K562 (cell line): Measurements from ENCODE around the gene TDRD10. TPM values are rescaled to one million over a fixed set of nuclear protein-coding genes. Genes with fewer than 3 reads are reported as not detected.

Source experiments
- CBFA2T2 ChIP-seq: fragments of 450-650 bp; conservative IDR thresholded peaks from 2 replicates; pipeline ENCODE4 v1.6.1; 2017; ENCODE audit warnings: mild to moderate bottlenecking
- DEAF1 ChIP-seq: fragments of 450-650 bp; formaldehyde crosslinking; IDR thresholded peaks from 2 replicates; pipeline ENCODE4 v1.4.0; 2020; ENCODE audit warnings: mild to moderate bottlenecking, moderate library complexity
- ESRRA ChIP-seq: fragments of 450-650 bp; IDR thresholded peaks from 2 replicates; pipeline ENCODE4 v1.6.1; 2014; ENCODE audit warnings: low read depth, mild to moderate bottlenecking, moderate library complexity, borderline replicate concordance
- FUS ChIP-seq: fragments of 200-400 bp; formaldehyde crosslinking; optimal IDR thresholded peaks from 2 replicates; pipeline ENCODE3; 2017; ENCODE audit warnings: low read depth, low read length
- GATAD2A ChIP-seq: fragments of 450-650 bp; IDR thresholded peaks from 2 replicates; pipeline ENCODE4 v1.6.1; 2017
- L3MBTL2 ChIP-seq: fragments of 450-650 bp; IDR thresholded peaks from 2 replicates; pipeline ENCODE4 v1.6.1; 2016; ENCODE audit warnings: mild to moderate bottlenecking, moderate library complexity
- MEF2A ChIP-seq: IDR thresholded peaks from 2 replicates; pipeline ENCODE4 v1.6.1; 2011; ENCODE audit warnings: low read depth, mild to moderate bottlenecking, low read length, moderate library complexity; ENCODE audit not compliant: control insufficient read depth
- NCOA4 ChIP-seq: fragments of 450-650 bp; IDR thresholded peaks from 2 replicates; pipeline ENCODE4 v1.6.1; 2018; ENCODE audit warnings: mild to moderate bottlenecking; ENCODE audit not compliant: partially characterized antibody
- PHB2 ChIP-seq: fragments of 450-650 bp; IDR thresholded peaks from 2 replicates; pipeline ENCODE4 v1.6.1; 2017; ENCODE audit warnings: low read depth
- PRMT5 ChIP-seq: sonication (generic); formaldehyde crosslinking; IDR thresholded peaks from 2 replicates; pipeline ENCODE4 v1.5.0; 2020; ENCODE audit warnings: missing genetic modification reagents
- PTTG1 ChIP-seq: fragments of 450-650 bp; IDR thresholded peaks from 2 replicates; pipeline ENCODE4 v1.6.1; 2016; ENCODE audit warnings: low read depth, mild to moderate bottlenecking, missing genetic modification characterization, missing compliant biosample characterization
- RAD21 ChIP-seq, 2 experiments: fragments of 250-450 bp in 1 of 2; fragments of 450-650 bp in 1 of 2; sonication (Bioruptor Pico) in 1 of 2; formaldehyde crosslinking in 1 of 2; IDR thresholded peaks in 1 of 2; conservative IDR thresholded peaks in 1 of 2; 2 replicates each; pipeline versions ENCODE4 v1.4.0 to v1.8.0; 2020 to 2022; ENCODE audit warnings: mild to moderate bottlenecking in 2 of 2, moderate library complexity in 1 of 2
- REST ChIP-seq, 2 experiments: fragments of 450-650 bp; formaldehyde crosslinking in 1 of 2; IDR thresholded peaks; 2 replicates each; pipeline versions ENCODE4 v1.4.0 to v1.6.1; 2014 to 2020; ENCODE audit warnings: mild to moderate bottlenecking in 2 of 2, borderline replicate concordance in 1 of 2, low read depth in 1 of 2
- RNF2 ChIP-seq: sonication (generic); IDR thresholded peaks from 2 replicates; pipeline ENCODE4 v1.6.1; 2016
- STAG1 ChIP-seq: sonication (generic); formaldehyde crosslinking; IDR thresholded peaks from 2 replicates; pipeline ENCODE4 v1.5.0; 2020; ENCODE audit warnings: missing genetic modification reagents, borderline replicate concordance
- THRAP3 ChIP-seq: fragments of 450-650 bp; IDR thresholded peaks from 2 replicates; pipeline ENCODE4 v1.6.1; 2016; ENCODE audit warnings: mild to moderate bottlenecking, inconsistent platforms, borderline replicate concordance
- TOE1 ChIP-seq, 2 experiments: fragments of 450-650 bp in 1 of 2; sonication (generic) in 1 of 2; formaldehyde crosslinking in 1 of 2; IDR thresholded peaks; 2 replicates each; pipeline versions ENCODE4 v1.7.1 to v1.8.0; 2016 to 2022; ENCODE audit warnings: borderline replicate concordance in 2 of 2, mild to moderate bottlenecking in 2 of 2, antibody characterized with exemption in 1 of 2, inconsistent platforms in 1 of 2, low read depth in 1 of 2, missing genetic modification reagents in 1 of 2, moderate library complexity in 1 of 2
- ZNF551 ChIP-seq: fragments of 250-450 bp; sonication (Bioruptor Pico); IDR thresholded peaks from 2 replicates; pipeline ENCODE4 v1.5.0; 2021; ENCODE audit warnings: mild to moderate bottlenecking, moderate library complexity
- ZNF583 ChIP-seq: fragments of 250-450 bp; sonication (Bioruptor Pico); IDR thresholded peaks from 2 replicates; pipeline ENCODE4 v1.4.0; 2020
- polyA plus RNA-seq, 8 experiments: library from polyadenylated mRNA; depleted of rRNA in 4 of 8; stranded (reverse) in 5 of 8; unstranded in 3 of 8; fragments of >200 nt; fragmentation: Nextera tagmentation in 2 of 8; fragmentation: Illumina TruSeq in 1 of 8; extraction: Ambion mirVana in 2 of 8; extraction: Trizol in 1 of 8; gene quantifications; 2 replicates each; pipeline versions ENCODE4 v1.2.1 to v1.2.3, GENCODE V29; 2011 to 2014; ENCODE audit warnings: inconsistent platforms in 1 of 8, missing spikeins in 1 of 8
- total RNA-seq, 7 experiments: library from RNA; depleted of rRNA in 6 of 7; stranded (reverse); fragments of >200 nt in 6 of 7; fragmentation: Illumina TruSeq in 2 of 7; extraction: Trizol in 2 of 7; gene quantifications; 2 replicates each; pipeline versions ENCODE4 v1.2.1 to v1.2.3, GENCODE V29; 2011 to 2021; ENCODE audit warnings: low replicate concordance in 1 of 7

Gene TDRD10
- total and polyA plus RNA-seq, 9 of the 15 experiments (the other 6 are each of a cell fraction or from before 2014, with no cell fraction given), result not detected

- peak; percentile 71 for TF ChIP-seq REST (IDR thresholded peaks at IDR 0.05; ENCODE audit: borderline replicate concordance)
- no peak for TF ChIP-seq REST (CRISPR knock-in tag; IDR thresholded peaks at IDR 0.05; ENCODE audit: low read depth)
- no peak for TF ChIP-seq CBFA2T2
- no peak for TF ChIP-seq RNF2
- no peak for TF ChIP-seq THRAP3
- no peak for TF ChIP-seq PHB2
- no peak for TF ChIP-seq L3MBTL2
- TF ChIP-seq DEAF1 (CRISPR knock-in tag), result peak; percentile 93
- TF ChIP-seq MEF2A, result no peak
- TF ChIP-seq PTTG1, result no peak
- no peak for TF ChIP-seq ZNF583 (CRISPR knock-in tag)
- no peak for TF ChIP-seq FUS
- TF ChIP-seq GATAD2A, result no peak
- no peak for TF ChIP-seq ZNF551 (CRISPR knock-in tag)
- no peak for TF ChIP-seq TOE1 (IDR thresholded peaks at IDR 0.05; ENCODE audit: borderline replicate concordance)
- no peak for TF ChIP-seq TOE1 (CRISPR knock-in tag; IDR thresholded peaks at IDR 0.05; ENCODE audit: borderline replicate concordance, low read depth)
- no peak for TF ChIP-seq PRMT5 (CRISPR knock-in tag)
- no peak for TF ChIP-seq NCOA4
- TF ChIP-seq STAG1 (CRISPR knock-in tag), result peak; percentile 28; the same call in 1 of the 2 replicates
- peak; percentile 91 to 95 for TF ChIP-seq RAD21 (CRISPR knock-in tag; conservative IDR thresholded peaks at IDR 0.05 in 1 of 2, IDR thresholded peaks at IDR 0.05 in 1 of 2)
- no peak for TF ChIP-seq ESRRA
Measured at GRCh38 chr1:154546264-154547063, 44.4 kb downstream of the TDRD10 start (continued).
